Activated T-cell treated with anti-CD3 and anti-CD28 coated beads, Interleukin-2, amount 50 U/mL, for 1 hour (primary cell): ENCODE data around the gene MEX3A.
"Not testable (repeated sequence)": the region's sequence is repeated elsewhere in the genome, so short reads cannot be mapped to it uniquely, and the experiment has no call there.

Source experiments
- DNase-seq: peaks from one replicate; pipeline ENCODE4 v3.0.0-alpha.2; 2020

The MEX3A gene

DNA sequence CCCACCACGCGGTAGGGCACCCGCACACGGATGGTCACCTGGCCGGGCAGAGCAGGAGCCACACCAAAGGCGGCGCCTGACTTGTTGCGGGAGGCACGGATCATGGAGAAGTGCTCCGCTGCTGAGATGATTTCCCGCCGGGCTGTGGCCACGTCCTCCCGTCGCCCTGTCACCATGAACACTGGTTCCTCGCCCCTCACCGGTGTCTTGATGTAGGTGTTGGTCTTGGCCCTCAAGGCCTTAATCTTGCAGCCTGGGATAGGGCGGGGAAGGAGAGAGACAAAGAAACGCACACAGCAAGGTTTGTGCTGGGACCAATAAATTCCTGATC, 4.9 kb downstream of the MEX3A start:
- DNase-seq: no peak

- no peak for DNase-seq
Observed at GRCh38 chr1:156076609-156077429, 5.4 kb downstream of the MEX3A start.

DNA sequence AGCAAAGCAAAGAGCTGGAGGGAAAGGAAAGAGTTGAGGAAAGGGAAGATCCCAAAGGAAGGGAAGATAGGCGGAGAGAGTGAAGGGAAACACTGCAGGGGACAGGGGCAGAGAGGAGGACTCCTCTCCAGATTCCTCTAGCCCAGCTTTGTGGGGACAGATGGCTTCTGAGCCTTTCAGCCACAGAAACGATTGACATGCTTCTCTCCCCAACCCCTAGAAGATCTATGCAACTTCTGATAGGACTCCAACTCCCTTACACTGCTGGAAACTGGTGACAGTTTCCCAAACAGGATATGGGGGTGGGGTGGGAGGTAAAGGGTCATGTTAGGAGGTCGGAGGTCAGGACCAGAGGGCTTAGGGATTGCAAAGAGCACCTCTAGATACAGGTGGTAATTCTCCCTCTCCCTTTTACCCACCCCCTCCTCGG, 6.5 kb downstream of the MEX3A start:
- DNase-seq: no peak

GRCh38 chr1:156075162-156075561, 7.1 kb downstream of the MEX3A start:
- DNase-seq: no peak

- DNase-seq: no peak
Observed at GRCh38 chr1:156074661-156075060, 7.6 kb downstream of the MEX3A start.

DNA sequence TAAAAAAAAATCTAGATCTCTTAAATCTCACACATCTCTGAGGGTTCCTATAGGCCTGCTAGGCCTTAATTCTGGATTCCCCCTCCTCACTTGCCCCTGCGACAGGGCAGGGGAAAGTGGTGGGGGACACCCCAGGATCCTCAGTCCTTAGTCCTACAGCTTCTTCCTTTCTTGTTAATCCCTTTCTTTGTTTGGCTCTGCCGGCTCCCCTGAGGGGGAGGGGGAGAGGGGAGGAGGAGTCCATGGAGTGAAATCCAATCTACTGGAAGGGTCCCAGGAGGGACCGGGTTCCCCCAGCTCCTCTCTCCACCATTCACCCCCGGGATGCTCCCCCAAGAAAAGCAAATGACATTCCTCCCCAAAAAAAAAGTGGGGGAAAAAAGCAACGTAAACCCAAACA, 8.5 kb downstream of the MEX3A start:
- no peak for DNase-seq

GRCh38 chr1:156073110-156073687, 9.1 kb downstream of the MEX3A start:
- no peak for DNase-seq

GRCh38 chr1:156072251-156072650, 10.0 kb downstream of the MEX3A start:
- DNase-seq: no peak

- DNase-seq: not testable (repeated sequence)
Observed at GRCh38 chr1:156071332-156071816, 10.9 kb downstream of the MEX3A start.

DNA sequence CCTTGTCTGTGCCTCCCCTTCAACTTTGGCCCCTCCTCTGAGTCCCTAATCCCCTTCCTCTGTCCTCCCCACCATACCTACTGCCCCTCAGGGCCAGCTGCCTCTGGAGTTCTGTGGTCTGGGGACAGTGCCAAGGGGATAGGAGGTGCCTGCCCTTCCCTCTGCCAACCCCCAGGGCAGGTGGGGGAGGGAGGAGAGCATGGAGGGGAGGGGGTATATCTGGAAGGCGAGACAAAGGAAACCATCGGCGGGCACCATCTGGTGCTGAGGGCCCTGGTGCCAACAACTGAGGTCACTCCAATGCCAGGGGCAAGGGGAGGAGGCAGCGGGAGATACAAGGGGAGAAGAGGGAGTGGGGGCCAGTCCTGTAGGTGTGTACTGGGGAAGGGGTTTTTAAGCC, 11.7 kb downstream of the MEX3A start:
- no peak for DNase-seq

- no peak for DNase-seq
Observed at GRCh38 chr1:156069490-156070455, 12.5 kb downstream of the MEX3A start.

DNA sequence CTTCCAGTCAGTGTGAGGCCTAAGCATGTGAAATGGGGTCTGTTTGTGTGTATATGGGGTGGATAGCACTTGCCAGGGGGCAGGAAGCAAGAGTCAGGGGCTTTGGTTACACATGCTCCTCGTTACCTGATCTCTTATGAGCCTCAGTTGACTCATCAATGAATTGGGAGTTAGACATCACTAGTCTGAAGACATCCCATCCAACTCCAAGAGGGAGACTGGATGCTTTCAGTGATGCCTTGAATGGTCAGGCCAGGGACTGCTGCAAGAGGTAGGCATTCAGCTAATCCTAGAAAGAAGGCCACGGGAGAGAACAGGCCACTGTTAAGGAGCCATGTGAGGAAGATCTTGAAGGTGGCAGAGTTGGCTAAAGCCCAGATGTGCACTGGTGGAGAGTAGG, 15.0 kb downstream of the MEX3A start:
- DNase-seq: no peak

DNA sequence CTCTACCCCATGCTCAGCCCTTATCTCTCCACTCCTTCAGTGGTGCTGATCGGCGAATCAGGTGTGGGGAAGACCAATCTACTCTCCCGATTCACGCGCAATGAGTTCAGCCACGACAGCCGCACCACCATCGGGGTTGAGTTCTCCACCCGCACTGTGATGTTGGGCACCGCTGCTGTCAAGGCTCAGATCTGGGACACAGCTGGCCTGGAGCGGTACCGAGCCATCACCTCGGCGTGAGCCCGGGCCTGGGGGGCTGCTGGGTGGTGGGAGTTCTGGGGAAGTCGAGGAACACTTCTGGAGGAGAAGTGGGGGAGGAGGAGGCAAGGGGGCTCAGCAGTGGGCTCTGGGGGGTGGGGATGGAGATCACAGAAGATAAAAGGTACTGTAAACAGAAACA, 16.4 kb downstream of the MEX3A start:
- no peak for DNase-seq

DNA sequence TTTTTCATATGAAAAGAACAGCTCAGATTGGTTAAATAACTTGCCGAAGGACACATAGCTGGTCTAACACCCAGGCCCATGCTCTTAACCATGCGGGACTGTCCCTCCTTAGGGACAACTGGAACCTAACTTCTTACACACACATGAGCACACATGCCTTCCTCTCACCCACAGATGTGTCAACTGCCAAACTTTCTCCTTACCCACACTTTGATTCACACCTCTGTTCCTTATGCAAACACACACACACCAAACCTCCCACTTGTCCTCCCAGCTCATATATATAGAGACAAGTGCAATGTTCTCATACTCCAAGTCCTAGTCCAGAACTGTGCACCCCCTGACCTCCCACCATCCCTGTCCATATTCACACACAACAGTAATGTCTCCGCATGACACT, 17.1 kb downstream of the MEX3A start:
- no peak for DNase-seq

DNA sequence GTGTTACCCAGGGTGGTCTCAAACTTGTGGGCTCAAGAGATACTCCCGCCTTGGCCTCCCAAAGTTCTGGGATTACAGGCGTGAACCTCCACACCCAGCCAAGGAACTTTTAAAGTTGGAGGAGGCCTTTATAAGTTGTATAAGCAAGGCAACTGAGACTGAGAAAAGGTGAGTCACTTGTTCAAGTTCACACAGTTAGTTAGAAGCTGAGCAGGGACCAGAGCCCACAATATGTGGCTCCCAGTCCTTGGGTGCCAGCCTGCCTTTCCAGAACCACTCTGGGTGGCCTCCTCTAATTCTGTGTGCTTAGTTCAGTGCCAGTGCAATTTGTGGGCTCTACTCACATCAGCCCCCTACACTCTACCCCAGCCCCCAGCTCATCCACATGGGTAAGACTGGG, 17.6 kb downstream of the MEX3A start:
- no peak for DNase-seq

DNA sequence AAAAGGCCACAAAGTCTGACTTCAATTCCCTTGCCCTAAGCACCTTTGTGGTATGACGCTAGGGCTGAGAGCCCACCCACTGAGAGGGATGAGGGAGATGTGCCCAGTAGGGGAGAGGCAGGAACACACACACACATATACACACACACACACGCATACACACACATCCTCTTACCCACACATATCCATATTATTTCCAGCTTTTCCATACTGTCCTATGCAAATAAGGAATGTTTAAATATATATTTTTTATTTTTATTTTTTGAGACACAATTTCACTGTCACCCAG, 18.3 kb downstream of the MEX3A start:
- DNase-seq: no peak

- DNase-seq: no peak
Observed at GRCh38 chr1:156062189-156062588, 20.1 kb downstream of the MEX3A start.

DNA sequence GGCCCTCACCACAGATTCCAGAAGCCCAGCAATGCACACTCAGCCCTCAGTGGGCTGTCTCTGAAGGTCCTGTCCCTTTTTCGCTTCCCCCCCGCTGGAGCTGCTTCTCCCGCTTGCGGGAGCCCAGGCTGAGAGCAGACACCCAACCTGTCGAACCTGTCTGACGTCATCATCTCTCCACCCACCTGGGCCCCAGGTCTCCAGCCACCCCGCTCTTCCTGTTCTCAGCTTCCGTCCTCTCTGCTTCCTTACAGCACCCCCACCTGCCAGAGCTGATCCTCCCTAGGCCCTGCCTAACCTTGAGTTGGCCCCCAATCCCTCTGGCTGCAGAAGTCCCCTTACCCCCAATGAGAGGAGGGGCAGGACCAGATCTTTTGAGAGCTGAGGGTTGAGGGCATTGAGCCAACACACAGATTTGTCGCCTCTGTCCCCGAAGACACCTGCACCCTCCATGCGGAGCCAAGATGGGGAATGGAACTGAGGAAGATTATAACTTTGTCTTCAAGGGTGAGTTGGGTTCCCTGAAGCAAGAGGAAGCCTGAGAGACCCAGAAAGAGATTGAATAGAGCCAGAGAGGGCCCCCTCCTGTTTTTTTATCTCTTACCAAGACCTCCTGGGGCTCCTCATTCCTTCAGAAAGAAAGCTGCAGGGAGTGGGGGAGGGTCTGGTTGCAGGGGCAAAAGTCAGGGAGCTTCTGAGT, 21.2 kb downstream of the MEX3A start, which contains the start of gene RAB25:
TSS of gene RAB25 (plus strand) at position 224 of the 700 bp plus-strand sequence. CDS start at position 465, 241 bp downstream.
- no peak for DNase-seq

DNA sequence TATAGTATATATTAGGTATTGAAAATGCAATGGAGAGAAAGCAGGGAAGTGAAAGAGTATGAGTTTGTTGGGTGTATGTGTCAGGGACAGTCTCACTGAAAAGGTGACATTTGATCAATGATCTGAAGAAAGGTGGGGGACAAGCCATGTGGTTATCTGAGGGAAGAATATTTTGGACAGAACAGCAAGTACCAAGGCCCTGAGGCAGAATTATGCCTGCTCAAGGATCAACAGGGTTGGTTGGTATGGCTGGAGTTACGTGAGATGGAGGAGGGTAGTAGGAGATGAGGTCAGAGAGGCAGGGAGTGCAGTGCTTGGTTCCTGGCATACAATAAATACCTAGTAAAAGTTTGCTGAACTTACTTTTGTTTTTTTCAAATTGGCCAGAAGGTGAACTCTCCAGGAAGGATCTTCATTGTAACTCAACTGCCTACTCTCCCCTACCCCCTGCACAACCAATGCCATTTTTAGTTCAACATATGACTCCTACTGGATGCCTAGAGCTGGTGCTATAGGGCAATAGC, 25.9 kb downstream of the MEX3A start:
- DNase-seq: no peak

DNA sequence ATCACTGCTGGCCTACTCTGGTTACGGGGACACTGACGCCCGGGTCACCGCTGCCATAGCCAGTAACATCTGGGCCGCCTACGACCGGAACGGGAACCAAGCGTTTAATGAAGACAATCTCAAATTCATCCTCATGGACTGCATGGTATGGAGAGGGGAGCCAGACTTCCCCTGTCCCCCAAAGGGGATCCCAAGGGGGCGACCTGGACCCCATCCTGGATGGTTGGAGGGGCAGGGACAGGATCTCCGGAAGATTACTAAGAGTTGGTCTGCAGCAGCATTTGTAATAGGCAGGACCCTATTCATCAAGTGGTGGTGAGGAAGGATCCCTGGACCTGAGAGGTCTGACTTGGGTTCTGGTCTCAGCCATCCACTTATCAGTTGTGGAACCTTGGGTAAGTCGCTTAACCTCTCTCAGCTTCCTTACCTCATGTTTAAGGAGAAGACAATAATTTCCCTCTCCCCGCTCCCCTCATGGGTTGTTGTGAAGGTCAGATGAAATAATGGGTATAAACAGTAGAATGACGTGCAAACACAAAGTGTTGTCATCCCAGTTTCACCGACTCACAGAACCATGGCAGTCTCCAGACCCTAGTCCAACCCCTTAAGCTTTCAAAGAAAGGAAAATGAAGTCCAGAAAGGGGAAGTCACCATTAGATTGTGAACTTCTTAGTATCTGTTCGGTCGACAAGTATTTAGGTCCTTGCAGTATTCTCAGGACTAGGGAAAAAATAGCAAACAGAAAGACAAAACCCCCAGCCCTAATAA, 26.8 kb downstream of the MEX3A start:
- DNase-seq: no peak

DNA sequence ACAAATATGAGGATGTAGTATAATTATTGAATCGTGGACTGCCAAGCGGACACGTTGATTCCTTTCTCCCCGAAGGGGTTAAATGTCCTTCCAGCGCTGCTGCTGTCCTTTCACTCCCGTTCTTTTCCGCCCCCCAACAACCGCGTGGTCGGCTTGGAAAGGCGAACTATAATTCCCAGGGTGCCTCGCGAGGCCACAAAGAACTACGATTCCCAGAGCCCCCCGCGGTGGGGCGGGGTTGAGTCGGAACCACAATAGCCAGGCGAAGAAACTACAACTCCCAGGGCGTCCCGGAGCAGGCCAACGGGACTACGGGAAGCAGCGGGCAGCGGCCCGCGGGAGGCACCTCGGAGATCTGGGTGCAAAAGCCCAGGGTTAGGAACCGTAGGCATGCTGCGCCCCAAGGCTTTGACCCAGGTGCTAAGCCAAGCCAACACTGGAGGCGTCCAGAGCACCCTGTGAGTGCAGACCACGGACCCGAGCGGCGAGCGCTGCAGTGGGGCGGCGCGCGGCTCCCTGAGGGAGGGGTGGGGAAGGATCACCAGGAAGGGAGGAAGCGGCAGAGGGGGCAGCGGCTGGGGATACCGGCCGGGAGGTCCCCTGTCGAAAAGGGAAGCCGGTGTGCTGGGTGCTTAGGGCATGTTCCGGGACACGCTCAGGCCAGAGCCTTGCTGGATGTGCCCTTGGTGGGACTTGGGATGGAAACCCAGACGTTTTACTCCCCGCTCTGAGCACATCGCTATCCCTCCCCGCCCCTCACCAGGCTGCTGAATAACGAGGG, 27.6 kb downstream of the MEX3A start, which contains the start of gene LAMTOR2:
TSS of gene LAMTOR2 (plus strand) at position 283 of the 781 bp plus-strand sequence. CDS start at position 391, 108 bp downstream.
- peak; percentile 97 for DNase-seq
